KMS-11 (cell line): ENCODE results near the gene CFAP65.

Experiments
- H2AFZ ChIP-seq: fragments of 200-600 bp; sonication (generic); 2 replicates; pipeline ENCODE4 v1.6.1; 2016; ENCODE audit warnings: antibody characterized with exemption, mixed run types, low read depth
- H3K27ac ChIP-seq: fragments of 200-600 bp; sonication (generic); 2 replicates; pipeline ENCODE4 v1.6.1; 2016; ENCODE audit warnings: mild to moderate bottlenecking, mixed run types
- H3K27me3 ChIP-seq: fragments of 200-600 bp; sonication (generic); 2 replicates; pipeline ENCODE4 v1.6.1; 2017; ENCODE audit warnings: mild to moderate bottlenecking, low read depth, mixed run types, moderate library complexity; ENCODE audit not compliant: insufficient read depth
- H3K36me3 ChIP-seq: fragments of 200-600 bp; sonication (generic); 2 replicates; pipeline ENCODE4 v1.6.1; 2017; ENCODE audit warnings: mild to moderate bottlenecking, mixed run types; ENCODE audit not compliant: insufficient read depth
- H3K4me1 ChIP-seq: fragments of 200-600 bp; sonication (generic); 2 replicates; pipeline ENCODE4 v1.6.1; 2016; ENCODE audit warnings: mild to moderate bottlenecking, low read depth, mixed run types; ENCODE audit not compliant: poor library complexity, severe bottlenecking
- H3K4me2 ChIP-seq: fragments of 200-600 bp; sonication (generic); 2 replicates; pipeline ENCODE4 v1.7.0; 2016; ENCODE audit warnings: mild to moderate bottlenecking, mixed run types
- H3K4me3 ChIP-seq: fragments of 200-600 bp; sonication (generic); IDR thresholded peaks from 2 replicates; pipeline ENCODE4 v1.6.1; 2017; ENCODE audit warnings: low read depth, low read length, mixed read lengths; ENCODE audit not compliant: insufficient read depth
- H3K79me2 ChIP-seq: fragments of 200-600 bp; sonication (generic); 2 replicates; pipeline ENCODE4 v1.6.1; 2016; ENCODE audit warnings: low read depth, mixed run types; ENCODE audit not compliant: insufficient read depth
- H3K9ac ChIP-seq: fragments of 200-600 bp; sonication (generic); 2 replicates; pipeline ENCODE4 v1.6.1; 2016; ENCODE audit warnings: mild to moderate bottlenecking, mixed run types
- H4K20me1 ChIP-seq: fragments of 200-600 bp; sonication (generic); 2 replicates; pipeline ENCODE4 v1.6.1; 2016; ENCODE audit warnings: mild to moderate bottlenecking, mixed run types; ENCODE audit not compliant: insufficient read depth
- TF ChIP-seq, protein P1 (sequence below): fragments of 200-600 bp; sonication (generic); conservative IDR thresholded peaks from 2 replicates; pipeline ENCODE4 v1.6.1; 2017; ENCODE audit warnings: low read depth, mild to moderate bottlenecking, antibody characterized with exemption, low read length, moderate library complexity, mixed read lengths

The CFAP65 gene

DNA sequence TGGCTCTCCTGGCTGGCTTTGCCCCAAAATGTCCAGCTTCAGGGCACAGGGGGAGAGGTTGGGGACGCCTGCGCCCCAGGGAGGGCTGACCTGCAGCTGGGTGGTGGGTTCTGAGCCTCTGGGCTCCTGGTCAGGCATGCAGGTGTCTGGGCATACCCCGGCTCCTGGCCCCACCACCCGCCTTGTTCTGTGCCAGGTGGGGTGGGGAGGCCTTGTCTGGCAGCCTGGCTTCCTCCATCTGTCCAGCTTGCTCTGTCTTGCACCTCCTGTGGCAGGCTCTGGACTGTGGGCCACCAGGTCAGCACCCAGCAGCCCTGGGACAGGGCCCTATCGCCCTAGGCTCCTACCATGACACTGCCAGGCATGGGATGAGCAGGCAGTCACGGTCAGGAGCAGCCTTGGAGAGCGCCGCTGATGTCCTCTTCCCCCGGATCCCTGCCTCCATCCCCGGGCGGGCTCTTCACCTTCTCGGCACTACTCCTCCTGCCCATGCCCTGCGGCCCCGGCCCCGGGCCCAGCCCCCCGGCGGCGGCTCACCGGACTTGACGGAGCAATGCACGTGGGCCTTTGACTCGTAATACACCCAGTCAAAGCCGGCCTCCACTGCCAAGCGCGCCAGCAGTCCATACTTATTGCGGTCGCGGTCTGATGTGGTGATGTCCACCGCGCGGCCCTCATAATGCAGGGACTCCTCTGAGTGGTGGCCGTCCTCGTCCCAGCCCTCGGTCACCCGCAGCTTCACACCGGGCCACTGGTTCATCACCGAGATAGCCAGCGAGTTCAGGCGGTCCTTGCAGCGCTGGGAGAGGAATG is 15.8 kb upstream of the CFAP65 start:
- H3K4me1 ChIP-seq = no peaks in the 10 kb centered on the region
- no peak overlapping the region for H3K4me2 ChIP-seq
- H3K9ac ChIP-seq = no peak overlapping the region
- no peaks in the 10 kb centered on the region for H3K79me2 ChIP-seq
- H3K4me3 ChIP-seq = no peak overlapping the region
- no peak overlapping the region for H2AFZ ChIP-seq
- TF ChIP-seq, protein P1, sequence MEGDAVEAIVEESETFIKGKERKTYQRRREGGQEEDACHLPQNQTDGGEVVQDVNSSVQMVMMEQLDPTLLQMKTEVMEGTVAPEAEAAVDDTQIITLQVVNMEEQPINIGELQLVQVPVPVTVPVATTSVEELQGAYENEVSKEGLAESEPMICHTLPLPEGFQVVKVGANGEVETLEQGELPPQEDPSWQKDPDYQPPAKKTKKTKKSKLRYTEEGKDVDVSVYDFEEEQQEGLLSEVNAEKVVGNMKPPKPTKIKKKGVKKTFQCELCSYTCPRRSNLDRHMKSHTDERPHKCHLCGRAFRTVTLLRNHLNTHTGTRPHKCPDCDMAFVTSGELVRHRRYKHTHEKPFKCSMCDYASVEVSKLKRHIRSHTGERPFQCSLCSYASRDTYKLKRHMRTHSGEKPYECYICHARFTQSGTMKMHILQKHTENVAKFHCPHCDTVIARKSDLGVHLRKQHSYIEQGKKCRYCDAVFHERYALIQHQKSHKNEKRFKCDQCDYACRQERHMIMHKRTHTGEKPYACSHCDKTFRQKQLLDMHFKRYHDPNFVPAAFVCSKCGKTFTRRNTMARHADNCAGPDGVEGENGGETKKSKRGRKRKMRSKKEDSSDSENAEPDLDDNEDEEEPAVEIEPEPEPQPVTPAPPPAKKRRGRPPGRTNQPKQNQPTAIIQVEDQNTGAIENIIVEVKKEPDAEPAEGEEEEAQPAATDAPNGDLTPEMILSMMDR = no peak
- H3K27me3 ChIP-seq = peaks cover 29% of the 10 kb centered on the region; the same call in 1 of the 2 replicates
- H3K36me3 ChIP-seq = no peaks in the 10 kb centered on the region
- no peak overlapping the region for H3K27ac ChIP-seq
- H4K20me1 ChIP-seq = no peaks in the 10 kb centered on the region

DNA sequence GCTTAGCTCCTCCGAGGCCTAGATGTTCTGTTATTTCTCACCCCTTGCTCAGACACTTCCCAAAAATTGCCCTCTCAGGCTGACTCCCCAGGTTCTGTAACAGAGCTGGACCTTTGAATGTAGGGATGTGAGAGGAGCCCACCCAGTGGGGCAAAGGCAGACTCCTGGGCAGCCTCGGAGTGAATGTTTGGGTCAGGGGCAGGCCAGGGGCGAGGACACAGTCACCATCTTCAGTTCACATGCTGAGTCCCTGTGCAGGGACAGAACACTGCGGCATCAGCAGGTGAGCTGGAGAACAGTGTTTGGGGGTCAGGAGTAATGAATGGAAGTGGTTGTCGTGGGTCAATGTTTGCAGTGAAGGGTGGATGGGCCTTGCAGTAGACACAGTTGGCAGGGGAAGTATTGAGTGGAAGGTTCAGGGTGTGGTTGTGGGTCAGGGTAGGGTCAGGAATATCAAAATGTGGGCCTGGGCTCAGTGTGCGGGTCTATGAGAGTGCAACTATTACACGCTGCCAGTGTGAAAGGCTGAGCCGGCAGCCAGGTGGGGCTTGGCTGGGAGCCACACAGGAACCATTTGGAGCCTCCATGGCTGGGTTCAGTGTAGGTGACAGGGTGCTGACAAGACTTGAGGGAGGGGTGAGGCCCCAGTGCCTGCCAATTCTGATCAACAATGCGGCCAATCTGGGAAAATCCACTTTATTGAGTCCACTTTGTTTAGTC is 15.0 kb upstream of the CFAP65 start:
- Histone ChIP-seq H3K27ac (no peak overlapping the region), H3K36me3 (no peaks in the 10 kb centered on the region), H3K27me3 (peaks cover 29% of the 10 kb centered on the region; the same call in 1 of the 2 replicates), H3K79me2 (no peaks in the 10 kb centered on the region), H2AFZ (no peak overlapping the region), H3K4me2 (no peak overlapping the region), H4K20me1 (no peaks in the 10 kb centered on the region), H3K4me1 (no peaks in the 10 kb centered on the region), H3K4me3 (no peak overlapping the region), H3K9ac (no peak overlapping the region)
- TF ChIP-seq, protein P1 = no peak

DNA sequence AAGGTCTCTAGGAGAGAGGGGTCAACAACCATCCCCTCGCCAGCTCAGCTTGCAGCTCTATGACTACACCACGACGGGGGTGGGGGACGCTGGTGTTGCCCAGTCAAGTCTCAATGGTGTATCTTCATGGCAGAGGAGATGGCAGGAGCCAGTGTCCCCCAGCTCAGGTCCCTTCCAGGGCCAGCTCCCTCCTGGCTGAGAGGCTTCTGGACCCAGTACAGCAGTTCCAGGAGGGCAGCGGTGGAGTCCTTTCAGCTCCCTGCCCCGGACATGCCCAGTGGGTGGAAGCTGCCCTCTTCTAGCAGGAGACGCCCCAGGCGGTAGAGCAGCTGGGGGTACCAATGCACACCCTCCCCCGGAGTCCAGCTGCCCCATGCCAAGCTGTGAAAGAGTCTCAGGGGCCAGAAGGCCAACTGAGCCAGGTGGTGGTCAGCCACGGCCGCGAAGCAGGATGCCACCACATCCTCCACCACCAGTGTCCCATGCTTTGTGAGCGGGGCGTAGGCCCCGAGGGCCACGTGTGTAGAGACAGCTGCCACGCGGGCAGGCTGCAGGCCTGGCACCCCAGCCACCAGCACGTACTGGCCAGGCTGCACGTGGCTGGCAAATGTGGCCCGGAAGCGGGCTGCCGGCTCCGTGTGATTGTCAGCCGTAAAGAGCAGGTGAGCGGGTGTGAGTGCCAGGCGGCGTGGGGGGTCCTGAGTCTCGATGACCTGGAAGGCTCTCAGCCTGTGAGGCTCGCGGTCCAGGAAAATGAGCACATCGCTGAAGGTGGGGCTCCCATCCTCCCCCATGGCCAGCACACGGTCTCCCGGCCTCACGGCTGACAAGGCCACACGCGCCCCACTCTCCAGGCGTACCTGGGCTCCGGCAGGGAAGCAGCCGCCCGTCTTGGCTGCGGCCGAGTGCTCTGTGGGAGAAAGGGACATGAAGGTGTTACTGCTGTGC is 13.9 kb upstream of the CFAP65 start:
- H3K79me2 ChIP-seq = no peaks in the 10 kb centered on the region
- H4K20me1 ChIP-seq = no peaks in the 10 kb centered on the region
- H3K9ac ChIP-seq = no peak overlapping the region
- H3K4me3 ChIP-seq = no peak overlapping the region
- H3K27me3 ChIP-seq = peaks cover 29% of the 10 kb centered on the region; the same call in 1 of the 2 replicates
- no peaks in the 10 kb centered on the region for H3K4me1 ChIP-seq
- H2AFZ ChIP-seq = no peak overlapping the region
- no peak overlapping the region for H3K27ac ChIP-seq
- H3K4me2 ChIP-seq = no peak overlapping the region
- TF ChIP-seq, protein P1 = no peak
- no peaks in the 10 kb centered on the region for H3K36me3 ChIP-seq

DNA sequence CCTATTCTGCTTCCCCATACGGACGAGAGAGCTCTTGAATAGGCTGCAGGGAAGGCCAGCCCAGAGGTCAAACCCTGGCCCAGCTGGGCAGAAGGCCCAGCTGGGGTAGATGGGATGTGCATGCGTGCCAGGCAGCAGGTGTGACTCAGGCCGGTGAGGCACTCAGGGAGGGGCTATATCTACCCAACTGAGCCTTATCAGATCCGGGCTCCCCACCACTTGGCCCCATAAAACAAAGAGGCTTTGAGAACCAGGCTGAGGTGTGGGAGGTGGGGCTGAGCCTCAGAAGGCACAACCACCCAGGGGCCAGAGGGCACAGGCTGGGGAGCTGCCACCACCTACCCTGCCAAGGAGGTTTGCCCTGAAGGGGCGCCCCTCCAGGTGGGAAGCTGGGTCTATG is 8.0 kb upstream of the CFAP65 start:
- Histone ChIP-seq H3K79me2 (no peaks in the 10 kb centered on the region), H3K36me3 (no peaks in the 10 kb centered on the region), H3K4me3 (no peak overlapping the region), H3K4me2 (no peak overlapping the region), H3K9ac (no peak overlapping the region), H2AFZ (no peak overlapping the region), H4K20me1 (no peaks in the 10 kb centered on the region), H3K27ac (no peak overlapping the region), H3K4me1 (no peaks in the 10 kb centered on the region), H3K27me3 (peaks cover 37% of the 10 kb centered on the region)
- TF ChIP-seq, protein P1 = no peak
